ENCODE measurements around the gene ZNF536.

GRCh38 chr19:30567536-30568232, 195.5 kb downstream of the ZNF536 start:
- no peak for TF ChIP-seq CTCF (IDR thresholded peaks at IDR 0.05; ENCODE audit: low read depth, low read length)
- TF ChIP-seq POLR2A (IDR thresholded peaks at IDR 0.05; ENCODE audit: extremely low read depth, insufficient read length) = no peak
- no peak for TF ChIP-seq MAX (IDR thresholded peaks at IDR 0.05; ENCODE audit: low read depth, low read length)
